Fibroblast of skin of abdomen (primary cell): ENCODE data around the gene POLR2J. TPM values are rescaled to one million over a fixed set of nuclear protein-coding genes. Genes with fewer than 3 reads are reported as not detected.
"Not testable (repeated sequence)": the region's sequence is repeated elsewhere in the genome, so short reads cannot be mapped to it uniquely, and the experiment has no call there.

Source experiments
- DNase-seq: peaks from one replicate; pipeline ENCODE4 v3.0.0-alpha.2; 2013
- polyA plus RNA-seq, 2 experiments: library from polyadenylated mRNA; unstranded; fragments of 120-200 nt; gene quantifications; one replicate each; pipeline ENCODE4 v1.2.1, GENCODE V29; 2013; ENCODE audit not compliant: insufficient read length in 2 of 2

Gene POLR2J
- 41.8 TPM for polyA plus RNA-seq (2013, experiment 1 of 2; ENCODE audit: insufficient read length)
- polyA plus RNA-seq (2013, experiment 2 of 2; ENCODE audit: insufficient read length): 41.3 TPM

DNA sequence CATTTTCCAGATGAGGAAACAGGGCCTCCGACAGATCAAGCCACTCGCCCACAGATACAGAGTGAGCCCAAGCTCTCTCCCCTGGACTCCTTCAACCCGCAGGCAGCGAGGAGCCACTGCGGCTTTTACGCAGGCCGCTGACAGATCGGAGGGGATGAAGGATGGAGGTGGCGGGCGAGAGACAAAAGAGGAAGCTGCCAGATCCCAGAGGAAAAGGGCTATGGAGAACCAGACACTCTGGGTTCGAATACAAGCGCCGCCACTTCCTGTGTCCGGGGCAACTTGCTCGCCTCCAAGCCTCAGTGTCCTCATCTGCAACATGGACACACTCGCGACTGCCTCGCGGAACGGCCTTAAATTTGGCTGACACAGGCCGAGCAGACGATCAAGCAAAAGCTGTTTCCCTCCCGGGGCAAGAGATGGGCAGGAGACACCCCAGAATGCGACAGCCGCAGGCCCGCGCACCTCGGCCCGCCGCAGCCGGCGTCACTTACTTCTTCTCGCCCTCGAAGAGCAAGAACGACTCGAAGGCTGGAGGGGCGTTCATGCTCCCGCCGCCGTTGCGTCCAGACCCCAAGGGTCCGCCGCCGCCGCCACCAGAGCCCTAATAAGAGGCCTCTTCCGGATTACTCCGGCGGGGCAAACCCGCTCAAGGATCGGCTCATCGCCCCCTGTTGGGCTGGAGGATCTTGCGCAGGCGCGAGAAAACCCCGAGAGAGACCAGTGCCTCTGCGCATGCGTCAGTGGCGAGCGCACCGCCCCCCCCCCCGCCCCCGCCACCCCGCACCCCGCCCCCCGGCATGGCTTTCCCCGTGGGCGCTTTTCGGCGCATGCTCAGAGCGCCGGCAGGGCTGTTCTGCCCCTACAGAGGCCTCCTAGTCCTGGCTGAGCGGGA lies at the start of gene POLR2J:
Gene POLR2J (minus strand): TSS at position 609 of the 895 bp plus-strand sequence. CDS start 62 bp downstream, at position 547.
- DNase-seq: peak; percentile 73

DNA sequence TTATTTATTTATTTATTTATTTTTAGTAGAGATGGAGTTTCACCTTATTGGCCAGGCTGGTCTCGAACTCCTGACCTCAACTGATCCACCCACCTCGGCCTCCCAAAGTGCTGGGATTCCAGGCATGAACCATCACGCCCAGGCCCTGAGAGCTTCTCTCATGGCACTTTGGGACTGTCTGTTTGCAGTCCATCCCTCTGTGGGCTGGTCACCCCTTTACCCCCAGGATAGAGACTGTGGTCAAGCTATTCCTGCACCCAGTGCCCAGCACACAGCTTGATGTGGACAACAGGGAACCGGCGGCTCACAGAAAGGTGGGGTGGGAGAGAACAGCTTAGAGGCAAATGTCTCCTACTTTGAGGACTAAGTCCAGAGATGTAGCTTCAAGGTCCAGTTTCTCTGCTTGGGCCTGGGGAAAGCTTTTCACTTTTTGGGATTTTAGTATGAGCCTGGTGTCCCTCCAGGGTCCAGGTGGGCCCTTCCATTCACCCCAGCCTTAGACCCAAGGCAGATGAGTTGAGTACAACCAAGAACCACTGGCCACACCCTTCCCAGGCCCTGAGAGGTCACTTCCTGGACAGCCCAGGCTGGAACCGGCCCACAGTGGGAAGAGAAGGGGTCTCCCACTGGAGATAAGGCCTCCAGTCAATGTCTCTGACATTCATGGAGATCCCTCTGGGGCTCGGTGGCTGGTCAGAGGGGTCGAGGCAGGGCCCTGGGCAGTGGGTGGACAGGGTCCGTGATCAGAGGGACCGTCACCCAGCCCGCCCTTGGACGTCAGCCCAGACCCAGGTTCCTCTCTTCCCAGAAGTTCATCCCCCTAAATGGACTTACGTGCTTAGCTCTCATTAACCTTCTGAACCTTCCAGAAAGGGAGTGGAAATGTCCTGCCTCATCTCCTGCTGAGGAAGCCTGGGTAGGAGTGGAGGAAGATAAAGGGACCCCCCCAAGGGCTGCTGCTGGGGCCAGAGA lies 49.4 kb upstream of the POLR2J start:
- not testable (repeated sequence) for DNase-seq

DNA sequence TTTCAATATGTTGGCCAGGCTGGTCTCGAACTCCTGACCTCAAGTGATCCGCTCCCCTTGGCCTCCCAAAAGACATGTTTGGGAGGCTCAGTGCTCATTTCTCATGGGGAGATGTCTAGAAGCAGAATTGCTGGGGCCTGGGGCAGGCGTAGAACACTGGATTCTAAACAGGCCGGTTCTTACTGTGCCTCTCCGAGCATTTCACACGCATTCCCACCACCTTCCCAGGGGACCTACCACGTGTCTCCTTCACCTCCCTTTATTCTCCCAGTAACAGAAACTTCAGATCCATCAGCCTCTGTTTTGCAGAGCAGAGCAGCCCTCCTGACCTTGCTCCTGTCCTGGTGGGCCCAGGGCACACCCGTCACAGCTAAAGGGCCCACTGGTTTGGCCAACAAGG lies 48.5 kb upstream of the POLR2J start:
- not testable (repeated sequence) for DNase-seq

DNA sequence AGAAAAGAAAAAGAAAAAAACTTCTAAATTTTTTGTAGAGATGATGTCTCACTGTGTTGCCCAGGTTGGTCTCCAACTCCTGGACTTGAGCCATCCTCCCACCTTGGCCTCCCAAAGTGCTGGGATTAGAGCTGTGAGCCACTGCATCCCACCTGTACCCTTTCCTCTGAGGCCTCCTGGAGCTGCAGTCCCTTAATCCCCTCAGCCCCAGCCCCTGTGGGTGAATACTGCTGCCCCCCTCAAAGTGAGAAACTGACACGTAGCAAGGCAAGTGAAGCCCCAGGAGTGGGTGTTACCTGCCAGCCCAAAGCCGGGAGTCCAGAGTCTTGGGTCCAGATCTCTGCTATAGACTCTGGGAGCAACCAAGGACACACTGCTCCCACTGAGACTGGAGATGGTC lies 46.1 kb upstream of the POLR2J start:
- DNase-seq: not testable (repeated sequence)

DNA sequence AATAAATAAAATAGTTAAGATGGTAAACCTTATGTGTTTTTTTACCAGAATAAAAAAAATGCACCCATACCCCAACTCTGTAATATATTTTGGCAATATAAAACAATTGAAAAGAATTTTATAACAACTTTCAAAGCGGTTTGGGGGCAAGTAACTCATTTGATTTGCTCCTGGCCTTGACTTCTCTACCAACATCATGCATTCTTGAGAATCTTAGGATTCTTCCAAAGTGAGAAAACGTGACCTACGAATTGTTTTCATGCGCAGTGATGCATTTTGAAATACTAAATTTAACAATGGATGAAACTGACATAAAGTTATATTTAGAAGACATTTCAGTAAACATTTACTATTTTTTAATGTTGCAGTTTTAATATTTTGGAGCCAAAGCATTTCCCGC lies 42.1 kb upstream of the POLR2J start:
- DNase-seq: not testable (repeated sequence)

DNA sequence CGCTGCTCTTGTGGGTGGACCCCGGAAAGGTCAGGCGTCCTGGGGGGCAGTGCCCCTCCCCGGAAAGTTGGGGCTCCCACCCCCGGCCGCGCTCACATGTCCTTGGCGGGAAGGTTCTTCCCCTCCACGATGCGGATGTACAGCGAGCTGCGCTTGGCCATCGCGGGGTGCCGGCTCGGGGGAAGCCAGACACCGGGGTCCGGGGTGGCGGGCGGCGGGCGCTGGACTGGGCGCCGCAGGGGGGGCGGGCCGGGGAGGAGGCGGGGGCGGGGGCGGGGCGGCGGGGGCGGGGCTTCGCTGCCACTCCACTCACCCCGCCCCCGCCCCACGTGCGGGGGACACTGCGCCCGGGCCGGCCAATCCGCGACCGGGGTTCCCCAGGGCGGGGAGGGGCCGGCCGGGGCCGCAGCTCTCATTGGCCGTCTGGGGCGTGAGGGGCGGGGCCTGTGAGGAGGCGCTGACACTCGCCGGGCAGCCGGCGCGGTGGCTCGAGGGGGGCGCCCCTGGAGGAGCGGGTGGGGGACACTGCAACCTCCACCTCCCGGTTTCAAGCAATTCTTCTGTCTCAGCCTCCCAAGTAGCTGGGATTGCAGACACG lies 38.9 kb upstream of the POLR2J start, which contains the start of gene RASA4B:
Gene RASA4B (minus strand): TSS at position 228 of the 598 bp plus-strand sequence. CDS start 67 bp downstream, at position 161.
- DNase-seq: peak; percentile 7

DNA sequence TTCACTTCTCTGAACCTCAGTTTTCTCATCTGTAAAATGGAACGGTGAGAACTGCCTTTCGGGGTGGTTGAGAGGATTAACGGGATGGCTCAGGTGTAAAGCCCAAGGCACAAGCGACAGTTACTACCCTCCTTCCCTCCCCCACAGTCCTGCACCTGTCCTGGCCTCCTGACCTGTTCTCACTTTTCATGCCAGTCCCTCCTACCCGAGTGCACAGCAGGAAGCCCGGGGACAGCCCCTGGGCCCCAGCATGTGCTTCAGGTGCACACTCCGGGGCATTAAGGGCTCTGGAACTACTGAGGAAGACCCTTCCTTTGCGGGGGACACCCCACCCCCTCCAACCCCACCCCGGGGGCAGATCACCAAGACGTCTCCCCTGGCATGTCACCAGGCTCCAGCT lies 38.2 kb upstream of the POLR2J start:
- not testable (repeated sequence) for DNase-seq

DNA sequence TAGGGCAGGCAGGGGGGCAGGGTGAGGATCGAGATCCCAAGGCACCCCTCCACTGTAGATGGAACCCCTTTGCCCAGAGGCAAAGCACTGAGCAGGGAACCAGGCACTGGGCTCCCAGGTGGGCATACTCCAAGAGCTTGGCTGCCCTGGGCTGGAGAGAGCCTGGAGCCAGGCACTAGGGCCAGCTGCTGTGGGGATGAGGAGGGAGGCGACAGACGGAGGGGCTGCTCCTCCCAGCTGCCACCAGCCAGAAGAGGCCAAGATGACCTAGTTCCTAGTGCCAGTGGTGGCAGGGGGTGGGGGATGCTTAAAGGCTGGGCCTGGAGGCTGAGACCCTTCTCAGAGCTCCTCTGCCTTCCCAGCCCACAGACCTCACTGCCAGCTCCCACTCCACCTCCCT lies 37.2 kb upstream of the POLR2J start:
- not testable (repeated sequence) for DNase-seq

DNA sequence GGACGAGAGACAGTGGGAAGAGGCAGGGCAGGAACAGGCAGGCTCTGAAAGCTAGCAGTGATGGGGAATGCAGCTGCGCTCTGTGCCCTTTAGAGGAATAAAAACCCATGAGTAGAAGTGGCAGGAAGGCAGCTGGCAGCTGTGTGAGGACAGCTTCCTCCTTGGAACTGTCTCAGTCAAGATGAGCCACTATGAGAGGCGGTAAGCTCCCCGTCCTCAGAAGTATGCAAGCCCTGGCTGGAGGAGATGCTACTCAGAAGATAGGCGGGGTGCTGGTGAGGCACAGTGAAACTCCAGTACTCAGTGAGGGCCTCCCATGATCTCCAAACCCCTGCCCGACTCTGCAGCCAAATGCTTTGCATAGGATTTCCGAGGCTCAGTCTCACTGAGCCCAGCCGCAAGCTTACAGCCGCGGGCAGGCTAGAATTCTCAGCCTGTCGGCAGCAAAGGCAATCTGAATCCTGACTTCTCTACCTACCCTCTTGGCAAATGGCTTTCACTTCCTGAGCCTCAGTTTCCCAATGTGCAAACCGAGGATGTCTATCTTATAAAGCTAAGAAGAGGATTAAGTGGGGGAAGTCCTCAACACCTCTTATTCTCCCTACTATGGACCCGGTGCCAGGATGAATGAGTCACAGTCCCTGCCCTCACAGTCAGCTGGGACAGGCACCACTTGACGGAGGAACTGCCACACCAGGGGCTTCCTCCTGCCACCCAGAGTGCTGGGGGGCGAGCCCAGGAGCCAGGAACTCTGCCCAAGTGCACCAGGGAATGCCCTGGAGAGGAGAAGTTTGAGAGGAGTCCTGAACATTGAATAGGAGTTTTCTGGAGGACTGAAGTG lies 36.4 kb upstream of the POLR2J start:
- DNase-seq: not testable (repeated sequence)

DNA sequence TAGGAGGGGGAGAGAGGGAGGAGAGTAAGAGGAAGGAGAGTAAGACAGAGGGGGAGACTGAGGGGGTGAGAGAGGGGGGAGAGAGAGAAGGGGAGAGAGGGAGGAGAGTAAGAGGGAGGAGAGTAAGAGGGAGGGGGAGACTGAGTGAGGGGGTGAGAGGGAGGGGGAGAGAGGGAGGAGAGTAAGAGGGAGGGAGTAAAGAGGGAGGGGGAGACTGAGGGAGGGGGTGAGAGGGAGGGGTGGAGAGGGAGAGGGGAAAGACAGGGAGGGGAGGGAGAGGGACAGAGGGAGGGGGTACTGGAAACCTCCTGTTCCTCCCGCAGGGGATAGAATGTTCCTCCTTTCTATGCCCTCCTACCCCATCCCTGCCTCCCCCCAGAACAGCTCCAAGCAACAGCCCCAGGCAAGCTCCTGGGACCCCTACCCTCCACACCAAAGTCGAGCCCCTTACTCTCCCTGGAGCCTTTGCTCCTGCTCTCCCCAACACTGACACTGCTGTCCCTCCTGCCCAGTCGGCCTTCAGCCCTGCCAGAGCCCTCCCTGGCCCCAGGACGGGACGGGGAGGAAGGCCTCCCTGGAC lies 34.0 kb upstream of the POLR2J start:
- DNase-seq: peak; percentile 93

DNA sequence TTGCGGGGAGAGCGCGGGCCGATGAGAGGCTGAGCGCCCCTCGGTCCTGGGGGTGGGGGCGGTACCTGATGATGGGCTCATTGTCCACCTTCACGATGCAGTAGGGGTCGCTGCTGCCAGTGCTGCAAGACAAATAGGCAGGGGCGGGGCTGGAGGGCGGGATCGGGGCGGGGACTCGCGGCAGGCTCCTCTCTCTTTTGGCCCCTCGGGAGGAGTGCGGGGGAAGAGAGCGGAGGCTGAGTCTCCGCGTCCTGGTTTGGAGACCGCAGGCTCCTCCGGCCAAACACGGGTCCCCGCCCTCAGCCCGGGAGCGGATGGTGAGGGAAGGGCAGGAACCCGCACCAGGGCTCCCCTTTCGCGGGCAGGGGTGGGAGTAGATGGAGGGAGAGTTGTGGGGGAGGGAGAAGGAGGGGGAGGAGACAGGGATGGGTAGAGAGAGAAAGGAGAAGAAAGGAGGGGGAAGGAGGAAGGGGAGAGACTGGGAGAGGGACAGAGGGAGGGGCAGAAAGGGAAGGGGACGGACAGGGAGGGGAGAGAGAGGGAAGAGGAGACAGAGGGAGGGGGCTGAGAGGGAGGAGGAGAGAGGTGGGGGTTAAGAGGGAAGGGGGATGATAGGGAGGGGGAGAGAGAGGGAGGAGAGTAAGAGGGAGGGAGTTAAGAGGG lies 33.3 kb upstream of the POLR2J start:
- not testable (repeated sequence) for DNase-seq

DNA sequence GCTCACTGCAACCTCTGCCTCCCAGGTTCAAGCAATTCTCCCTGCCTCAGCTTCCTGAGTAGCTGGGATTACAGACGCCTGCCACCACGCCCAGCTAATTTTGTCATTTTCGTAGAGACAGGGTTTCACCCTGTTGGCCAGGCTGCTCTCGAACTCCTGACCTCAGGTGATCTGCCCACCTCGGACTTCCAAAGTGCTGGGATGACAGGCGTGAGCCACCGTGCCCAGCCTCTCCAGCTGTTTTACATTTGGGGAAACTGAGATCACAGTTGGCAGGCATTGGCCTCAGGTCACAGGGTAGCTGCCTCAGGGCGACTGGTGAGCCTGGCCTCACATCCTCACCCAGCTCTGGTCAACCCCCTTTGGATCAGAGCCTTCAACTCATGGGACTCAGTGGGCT lies 31.9 kb upstream of the POLR2J start:
- DNase-seq: not testable (repeated sequence)

DNA sequence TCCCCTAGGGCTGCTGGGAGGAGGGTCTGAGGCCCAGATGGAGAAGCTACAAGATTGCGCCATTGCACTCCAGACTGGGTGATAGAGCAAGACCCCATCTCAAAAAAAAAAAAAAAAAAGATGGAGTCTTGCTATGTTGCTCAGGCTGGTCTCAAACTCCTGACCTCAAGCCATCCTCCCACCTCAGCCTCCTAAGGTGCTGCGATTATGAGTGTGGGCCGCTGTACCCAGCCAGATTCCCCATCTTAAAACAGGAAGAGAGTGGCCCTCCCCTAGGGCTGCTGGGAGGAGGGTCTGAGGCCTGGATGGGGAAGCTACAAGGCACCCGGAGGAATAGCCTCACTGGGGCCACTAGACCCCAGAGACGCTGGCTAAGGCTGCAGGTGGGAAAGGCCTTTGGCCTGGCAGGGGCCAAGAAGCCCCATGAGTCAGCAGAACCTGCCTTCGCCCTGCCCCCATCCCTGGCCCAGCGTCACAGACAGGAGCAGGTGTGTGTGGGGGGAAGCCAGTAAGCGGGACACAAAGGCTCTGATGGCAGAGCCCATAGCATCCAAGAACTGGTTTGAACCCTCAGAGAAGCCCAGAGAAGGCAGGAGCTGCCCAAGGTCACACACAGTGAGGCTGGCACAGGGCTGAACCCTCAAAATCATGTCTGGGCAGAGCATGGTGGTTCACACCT lies 28.8 kb upstream of the POLR2J start:
- not testable (repeated sequence) for DNase-seq

DNA sequence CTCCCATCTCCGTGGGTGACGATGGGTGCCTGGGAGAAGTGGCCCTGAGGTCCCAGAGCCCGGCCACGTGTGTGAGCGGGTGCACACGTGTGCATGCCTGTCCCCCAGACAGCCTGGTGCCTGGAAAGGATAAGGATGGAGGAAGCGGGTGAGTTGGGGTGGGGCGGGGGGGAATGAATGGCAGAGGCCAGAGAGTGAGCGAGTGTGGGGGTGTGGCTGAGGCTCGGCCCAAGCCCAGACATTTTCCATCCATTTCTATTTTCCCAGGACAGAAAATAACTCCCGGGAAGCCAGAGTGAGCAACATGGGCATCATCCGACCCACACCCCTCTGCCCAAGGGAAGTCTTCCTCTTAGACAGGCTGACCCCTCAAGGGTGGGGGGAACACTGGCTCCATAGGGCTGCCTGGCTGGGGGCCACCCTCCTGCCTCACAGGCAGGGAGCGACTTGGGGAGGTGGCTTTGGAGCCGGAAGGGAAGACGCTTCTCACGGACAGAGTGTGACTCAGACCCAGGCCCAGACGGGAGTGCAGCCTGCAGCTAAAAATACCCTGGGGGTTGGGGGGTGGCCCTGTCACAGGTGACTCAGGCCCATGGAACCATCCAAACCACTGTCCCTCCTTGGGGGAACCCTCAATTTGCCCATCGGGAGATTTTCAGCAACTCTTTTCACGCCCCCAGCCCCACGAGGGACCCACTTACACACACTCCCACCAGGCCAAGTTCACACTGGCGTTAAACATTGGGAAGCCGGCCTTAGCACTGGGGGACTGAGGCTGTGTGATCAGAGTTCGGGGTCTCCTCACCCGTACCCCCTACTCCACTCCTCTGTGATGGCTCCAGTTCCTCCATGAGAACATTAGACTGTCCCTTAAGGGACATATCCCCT lies 26.8 kb upstream of the POLR2J start:
- not testable (repeated sequence) for DNase-seq

DNA sequence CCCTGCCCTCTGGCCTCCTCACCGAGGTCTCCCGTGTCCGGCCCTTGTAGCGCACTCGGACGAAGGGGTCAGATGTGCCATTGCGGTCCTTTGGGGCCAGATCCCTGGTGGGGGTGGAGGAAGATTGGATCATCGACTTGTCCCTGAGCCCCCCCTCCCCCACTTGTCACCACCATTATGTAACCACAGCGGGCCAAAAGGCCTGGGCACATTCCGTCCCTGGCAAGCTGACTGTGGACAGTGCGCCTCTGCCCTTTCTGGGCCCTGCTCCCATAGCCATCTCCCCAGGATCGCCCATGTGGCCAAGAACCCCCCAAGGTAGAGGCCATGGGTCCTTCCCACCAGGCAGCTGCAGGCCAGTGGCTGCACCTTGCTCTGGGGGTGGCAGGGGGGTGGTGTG lies 24.4 kb upstream of the POLR2J start:
- DNase-seq: not testable (repeated sequence)

DNA sequence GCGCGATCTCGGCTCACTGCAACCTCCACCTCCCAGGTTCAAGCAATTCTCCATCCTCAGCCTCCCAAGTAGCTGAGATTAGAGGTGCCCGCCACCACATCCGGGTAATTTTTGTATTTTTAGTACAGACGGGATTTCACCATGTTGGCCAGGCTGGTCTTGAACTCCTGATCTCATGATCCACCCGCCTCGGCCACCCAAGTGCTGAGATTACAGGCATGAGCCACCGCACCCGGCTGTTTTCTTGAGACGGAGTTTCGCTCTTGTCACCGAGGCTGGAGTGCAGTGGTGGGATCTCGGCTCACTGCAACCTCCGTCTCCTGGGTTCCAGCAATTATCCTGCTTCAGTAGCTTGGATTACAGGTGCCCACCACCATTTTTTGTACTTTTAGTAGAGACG lies 19.6 kb upstream of the POLR2J start:
- not testable (repeated sequence) for DNase-seq

DNA sequence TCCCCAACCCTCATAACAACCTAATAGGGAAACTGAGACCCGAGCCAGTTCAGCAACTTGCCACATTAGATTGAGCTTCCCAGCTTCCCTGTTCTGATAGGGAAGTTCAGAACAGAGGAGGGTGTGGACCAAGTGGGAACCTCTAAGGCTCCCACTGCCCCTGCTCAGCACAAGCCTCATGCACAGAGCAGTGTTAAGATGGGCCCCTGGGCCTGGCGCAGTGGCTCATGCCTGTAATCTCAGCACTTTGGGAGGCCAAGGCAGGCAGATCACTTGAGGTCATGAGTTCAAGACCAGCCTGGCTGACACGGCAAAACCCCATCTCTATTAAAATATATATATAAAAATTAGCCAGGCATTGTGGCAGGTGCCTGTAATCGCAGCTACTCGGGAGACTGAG lies 18.6 kb upstream of the POLR2J start:
- not testable (repeated sequence) for DNase-seq

DNA sequence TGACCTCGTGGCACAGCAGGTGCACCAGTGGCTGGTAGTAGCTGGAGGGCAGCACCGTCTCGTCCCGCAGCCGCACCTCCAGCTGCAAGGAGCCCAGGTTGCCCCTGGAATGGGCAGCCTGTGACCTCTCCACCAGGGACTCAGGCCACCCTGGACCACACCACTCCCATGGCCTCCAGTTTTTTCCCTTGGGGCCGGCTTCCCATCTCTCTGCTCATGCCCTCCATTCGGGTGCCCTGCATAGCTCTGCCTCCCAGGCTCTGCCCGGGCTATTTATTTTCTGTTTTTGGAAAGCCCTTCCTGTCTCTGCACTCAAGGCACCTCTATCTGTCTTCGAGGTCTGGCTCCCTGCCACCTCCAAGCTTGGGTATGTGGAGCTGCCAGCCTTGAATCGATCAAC lies 18.1 kb upstream of the POLR2J start:
- not testable (repeated sequence) for DNase-seq
